K562 (cell line): ENCODE measurements around the gene ATP5MG. TPM values are rescaled to one million over a fixed set of nuclear protein-coding genes. Genes with fewer than 3 reads are reported as not detected.
A peak's percentile ranks its signal among the peaks of the same experiment; 100 is the strongest.

Experiments
- CHD1 ChIP-seq: fragments of 200-600 bp; sonication (generic); IDR thresholded peaks from one replicate; pipeline ENCODE4 v1.6.1; 2012; ENCODE audit warnings: mild to moderate bottlenecking, moderate library complexity, low read length, inconsistent platforms
- E2F4 ChIP-seq: sonication (generic); formaldehyde crosslinking; IDR thresholded peaks from 2 replicates; pipeline ENCODE4 v1.8.0; 2022; ENCODE audit warnings: mild to moderate bottlenecking, low read depth, missing genetic modification reagents
- E2F6 ChIP-seq, 2 experiments: IDR thresholded peaks; 2 replicates each; pipeline ENCODE4 v1.6.1; 2011; ENCODE audit warnings: borderline replicate concordance in 1 of 2, control low read depth in 1 of 2, low read depth in 1 of 2, low read length in 1 of 2, mild to moderate bottlenecking in 1 of 2, mixed read lengths in 1 of 2, moderate library complexity in 1 of 2; ENCODE audit not compliant: insufficient read depth in 1 of 2, insufficient read length in 1 of 2, poor library complexity in 1 of 2, severe bottlenecking in 1 of 2; ENCODE audit errors: extremely low read depth in 1 of 2
- ETS1 ChIP-seq: conservative IDR thresholded peaks from 2 replicates; pipeline ENCODE4 v1.6.1; 2011; ENCODE audit warnings: low read depth, mild to moderate bottlenecking, low read length; ENCODE audit not compliant: control insufficient read depth
- GABPB1 ChIP-seq: sonication (generic); formaldehyde crosslinking; IDR thresholded peaks from 2 replicates; pipeline ENCODE4 v1.8.0; 2022; ENCODE audit warnings: mild to moderate bottlenecking, missing genetic modification reagents
- HEY1 ChIP-seq: fragments of 250-450 bp; sonication (Bioruptor Pico); IDR thresholded peaks from 2 replicates; pipeline ENCODE4 v1.5.0; 2020; ENCODE audit warnings: mild to moderate bottlenecking, moderate library complexity, borderline replicate concordance
- MTA2 ChIP-seq: fragments of 450-650 bp; IDR thresholded peaks from 2 replicates; pipeline ENCODE4 v1.6.1; 2016; ENCODE audit warnings: low read depth
- NR2C2 ChIP-seq, 2 experiments: fragments of 200-800 bp in 1 of 2; sonication (Bioruptor generic) in 1 of 2; sonication (generic) in 1 of 2; formaldehyde crosslinking in 1 of 2; IDR thresholded peaks; 2 replicates each; pipeline versions ENCODE4 v1.6.1 to v1.8.0; 2016 to 2022; ENCODE audit warnings: mild to moderate bottlenecking in 1 of 2, missing compliant biosample characterization in 1 of 2, missing genetic modification characterization in 1 of 2, missing genetic modification reagents in 1 of 2
- PREB ChIP-seq: sonication (generic); formaldehyde crosslinking; IDR thresholded peaks from 2 replicates; pipeline ENCODE4 v1.8.1; 2023; ENCODE audit warnings: mild to moderate bottlenecking, missing genetic modification reagents
- RBM25 ChIP-seq: fragments of 200-400 bp; formaldehyde crosslinking; IDR thresholded peaks from 2 replicates; pipeline ENCODE4 v1.6.1; 2018; ENCODE audit warnings: low read length, low read depth, moderate library complexity; ENCODE audit not compliant: severe bottlenecking
- SETDB1 ChIP-seq: IDR thresholded peaks from one replicate; pipeline ENCODE4 v1.6.1; 2012; ENCODE audit warnings: low read length, control low read depth, inconsistent platforms
- TRIM28 ChIP-seq: fragments of 450-650 bp; IDR thresholded peaks from 2 replicates; pipeline ENCODE4 v1.6.1; 2017
- XRCC4 ChIP-seq: IDR thresholded peaks from one replicate; pipeline ENCODE4 v1.6.1; 2011; ENCODE audit not compliant: insufficient read depth, insufficient read length; ENCODE audit errors: extremely low read depth
- ZFP91 ChIP-seq: sonication (generic); formaldehyde crosslinking; IDR thresholded peaks from 2 replicates; pipeline ENCODE4 v1.8.0; 2022; ENCODE audit warnings: mild to moderate bottlenecking, missing genetic modification reagents
- ZKSCAN1 ChIP-seq: fragments of 150-350 bp; IDR thresholded peaks from 2 replicates; pipeline ENCODE4 v1.6.1; 2016; ENCODE audit warnings: low read depth, low read length
- ZNF134 ChIP-seq: fragments of 250-450 bp; sonication (Bioruptor Pico); conservative IDR thresholded peaks from 2 replicates; pipeline ENCODE4 v1.4.0; 2020
- ZNF277 ChIP-seq: fragments of 250-450 bp; sonication (Bioruptor Pico); IDR thresholded peaks from 2 replicates; pipeline ENCODE4 v1.8.0; 2022; ENCODE audit warnings: inconsistent platforms, mild to moderate bottlenecking, moderate library complexity, borderline replicate concordance
- ZNF57 ChIP-seq: fragments of 450-650 bp; formaldehyde crosslinking; IDR thresholded peaks from 2 replicates; pipeline ENCODE4 v1.4.0; 2020; ENCODE audit warnings: mild to moderate bottlenecking, moderate library complexity
- ZNF589 ChIP-seq: fragments of 200-800 bp; sonication (Bioruptor generic); IDR thresholded peaks from 2 replicates; pipeline ENCODE4 v1.6.1; 2016; ENCODE audit warnings: low read depth, missing genetic modification characterization, missing compliant biosample characterization
- ZNF778 ChIP-seq: fragments of 450-650 bp; formaldehyde crosslinking; IDR thresholded peaks from 2 replicates; pipeline ENCODE4 v1.4.0; 2020; ENCODE audit warnings: mild to moderate bottlenecking, moderate library complexity
- ZNF830 ChIP-seq: fragments of 250-450 bp; sonication (Bioruptor Pico); IDR thresholded peaks from 2 replicates; pipeline ENCODE4 v1.5.0; 2021; ENCODE audit warnings: mild to moderate bottlenecking
- polyA plus RNA-seq, 8 experiments: library from polyadenylated mRNA; depleted of rRNA in 4 of 8; stranded (reverse) in 5 of 8; unstranded in 3 of 8; fragments of >200 nt; fragmentation: Nextera tagmentation in 2 of 8; fragmentation: Illumina TruSeq in 1 of 8; extraction: Ambion mirVana in 2 of 8; extraction: Trizol in 1 of 8; gene quantifications; 2 replicates each; pipeline versions ENCODE4 v1.2.1 to v1.2.3, GENCODE V29; 2011 to 2014; ENCODE audit warnings: inconsistent platforms in 1 of 8, missing spikeins in 1 of 8
- total RNA-seq, 7 experiments: library from RNA; depleted of rRNA in 6 of 7; stranded (reverse); fragments of >200 nt in 6 of 7; fragmentation: Illumina TruSeq in 2 of 7; extraction: Trizol in 2 of 7; gene quantifications; 2 replicates each; pipeline versions ENCODE4 v1.2.1 to v1.2.3, GENCODE V29; 2011 to 2021; ENCODE audit warnings: low replicate concordance in 1 of 7

Gene ATP5MG
- total and polyA plus RNA-seq, 9 of the 15 experiments (the other 6 are each of a cell fraction or from before 2014, with no cell fraction given): 301 to 2,138 (median 434) TPM

- TF ChIP-seq E2F4 (CRISPR knock-in tag) (no peak), RBM25 (no peak), ZNF57 (CRISPR knock-in tag) (no peak), ZKSCAN1 (peak; percentile 72), HEY1 (CRISPR knock-in tag) (peak; percentile 57; the same call in 1 of the 2 replicates), ZNF830 (CRISPR knock-in tag) (no peak), ETS1 (no peak), SETDB1 (no peak), ZFP91 (CRISPR knock-in tag) (no peak), E2F6 (IDR thresholded peaks at IDR 0.05; ENCODE audit: borderline replicate concordance in 1 of 2, extremely low read depth in 1 of 2, insufficient read depth in 1 of 2, insufficient read length in 1 of 2, low read depth in 1 of 2, low read length in 1 of 2, poor library complexity in 1 of 2, severe bottlenecking in 1 of 2) (no peak), TRIM28 (peak; percentile 39; the same call in 1 of the 2 replicates), PREB (CRISPR knock-in tag) (no peak), XRCC4 (no peak), ZNF134 (peak; percentile 61; the same call in 1 of the 2 replicates), ZNF589 (CRISPR knock-in tag) (no peak), CHD1 (no peak), MTA2 (peak; percentile 70), ZNF277 (CRISPR knock-in tag) (no peak), ZNF778 (no peak), NR2C2 (CRISPR knock-in tag; IDR thresholded peaks at IDR 0.05) (no peak), NR2C2 (tag; IDR thresholded peaks at IDR 0.05) (peak; percentile 43; the same call in 1 of the 2 replicates), GABPB1 (CRISPR knock-in tag) (peak; percentile 49; the same call in 1 of the 2 replicates)
These were observed 14.3 kb downstream of the ATP5MG start (continued) for GRCh38 chr11:118415739-118416068.
